Keratinocyte (primary cell): ENCODE measurements around the gene ANO2. TPM values are rescaled to one million over a fixed set of nuclear protein-coding genes. Genes with fewer than 3 reads are reported as not detected.

ENCODE experiments used
- DNase-seq: peaks from one replicate; pipeline ENCODE4 v3.0.0-alpha.2; 2011; ENCODE audit warnings: low read depth, missing footprints, low spot score
- FAIRE-seq: peaks from 2 replicates; lab custom pipeline; 2011; peaks lifted over from hg19 to GRCh38; lab: Jason Lieb, UNC
- H2AFZ ChIP-seq: 2 replicates; pipeline ENCODE4 v1.6.0; 2012; ENCODE audit warnings: low read length, control low read depth, inconsistent platforms; ENCODE audit not compliant: control insufficient read depth
- H3K27ac ChIP-seq: 2 replicates; pipeline ENCODE4 v1.5.1; 2011; ENCODE audit warnings: low read length; ENCODE audit not compliant: control insufficient read depth, insufficient read depth
- H3K27me3 ChIP-seq: 3 replicates; pipeline ENCODE4 v1.6.0; 2011; ENCODE audit warnings: low read length; ENCODE audit not compliant: control insufficient read depth, insufficient read depth; ENCODE audit errors: extremely low read depth
- H3K36me3 ChIP-seq, 2 experiments: 2 replicates in 1 of 2; 3 replicates in 1 of 2; pipeline ENCODE4 v1.5.1; 2011; ENCODE audit warnings: low read length in 2 of 2, mild to moderate bottlenecking in 1 of 2; ENCODE audit not compliant: control insufficient read depth in 2 of 2, insufficient read depth in 2 of 2; ENCODE audit errors: extremely low read depth in 1 of 2
- H3K4me1 ChIP-seq: 3 replicates; pipeline ENCODE4 v1.5.1; 2011; ENCODE audit warnings: low read length; ENCODE audit not compliant: control insufficient read depth, insufficient read depth; ENCODE audit errors: extremely low read depth
- H3K4me2 ChIP-seq: 3 replicates; pipeline ENCODE4 v1.6.0; 2011; ENCODE audit warnings: low read depth, low read length; ENCODE audit not compliant: control insufficient read depth, insufficient read depth; ENCODE audit errors: extremely low read depth
- H3K4me3 ChIP-seq, 3 experiments: fragments of 200-600 bp in 1 of 3; sonication (generic) in 1 of 3; 2 replicates in 2 of 3; 3 replicates in 1 of 3; pipeline ENCODE4 v1.5.1; 2011 to 2016; ENCODE audit warnings: low read length in 3 of 3, mild to moderate bottlenecking in 3 of 3, control low read depth in 2 of 3, inconsistent platforms in 1 of 3, low read depth in 1 of 3, mixed read lengths in 1 of 3, mixed run types in 1 of 3, moderate library complexity in 1 of 3; ENCODE audit not compliant: control insufficient read depth in 2 of 3, insufficient read depth in 2 of 3; ENCODE audit errors: extremely low read depth in 1 of 3
- H3K79me2 ChIP-seq: 2 replicates; pipeline ENCODE4 v1.6.0; 2012; ENCODE audit warnings: low read length; ENCODE audit not compliant: control insufficient read depth, insufficient read depth
- H3K9ac ChIP-seq: 3 replicates; pipeline ENCODE4 v1.6.0; 2011; ENCODE audit warnings: low read length; ENCODE audit not compliant: control insufficient read depth, insufficient read depth; ENCODE audit errors: extremely low read depth
- H3K9me1 ChIP-seq: 3 replicates; pipeline ENCODE4 v1.6.0; 2011; ENCODE audit warnings: low read length; ENCODE audit not compliant: control insufficient read depth, insufficient read depth; ENCODE audit errors: extremely low read depth
- H3K9me3 ChIP-seq: 2 replicates; pipeline ENCODE4 v1.5.1; 2012; ENCODE audit warnings: low read depth, low read length; ENCODE audit not compliant: control insufficient read depth
- H4K20me1 ChIP-seq: 3 replicates; pipeline ENCODE4 v1.6.0; 2011; ENCODE audit warnings: low read length; ENCODE audit not compliant: control insufficient read depth, insufficient read depth; ENCODE audit errors: extremely low read depth
- EZH2 ChIP-seq: IDR thresholded peaks from one replicate; pipeline ENCODE4 v1.6.1; 2012; ENCODE audit warnings: inconsistent platforms, mild to moderate bottlenecking, low read length, moderate library complexity
- dilution Hi-C: fragments of 300-500 bp; cut with MboI; formaldehyde crosslinking; loops from one replicate; pipeline ENCODE4 v1.7.0; 2020; ENCODE audit warnings: low sequenced_read_pairs; ENCODE audit not compliant: extremely low pct_ligation_motif_present
- polyA plus RNA-seq, 5 experiments: library from polyadenylated mRNA; depleted of rRNA in 3 of 5; stranded (reverse) in 3 of 5; stranded (forward) in 1 of 5; unstranded in 1 of 5; fragments of >200 nt; gene quantifications; 1 replicate in 1 of 5; 2 replicates in 3 of 5; 3 replicates in 1 of 5; pipeline versions ENCODE4 v1.2.1 to v1.2.3, GENCODE V29; 2011 to 2012; ENCODE audit warnings: missing spikeins in 2 of 5, low read depth in 1 of 5, low replicate concordance in 1 of 5
- TF ChIP-seq, protein P1 (sequence below), 3 experiments: IDR thresholded peaks in 1 of 3; conservative IDR thresholded peaks in 1 of 3; optimal IDR thresholded peaks in 1 of 3; 2 replicates in 2 of 3; 3 replicates in 1 of 3; pipeline versions ENCODE3 to v1.5.1; 2011; ENCODE audit warnings: low read length in 3 of 3, mild to moderate bottlenecking in 3 of 3, moderate library complexity in 2 of 3, control low read depth in 1 of 3, inconsistent platforms in 1 of 3; ENCODE audit not compliant: insufficient read depth in 2 of 3; ENCODE audit errors: extremely low read depth in 1 of 3

Gene ANO2
- polyA plus RNA-seq, 1 donor (not counting 4 experiments of a cell fraction or from before 2014, with no cell fraction given), result 0.14 TPM

DNA sequence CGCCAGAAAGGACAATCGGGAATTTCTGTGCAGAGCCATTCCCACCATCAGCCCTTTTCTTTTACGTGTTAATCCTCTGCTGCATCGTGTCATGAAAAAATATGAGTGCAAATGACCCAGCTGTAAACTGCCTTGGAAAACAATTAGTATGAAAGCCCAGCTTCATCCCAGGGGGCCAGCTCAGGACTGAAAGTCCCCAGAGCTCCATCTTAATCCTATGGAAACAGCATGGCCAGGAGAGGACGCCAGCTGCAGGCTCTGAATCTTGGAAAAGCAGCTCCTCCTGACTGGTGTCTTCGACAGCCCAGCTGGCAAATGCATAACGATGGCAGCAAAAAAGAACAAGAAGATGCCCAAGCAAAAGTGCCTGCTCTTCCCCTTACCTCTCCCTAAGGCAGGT, 321.6 kb downstream of the ANO2 start:
- no peaks in the 10 kb centered on the region for H3K36me3 ChIP-seq
- no peak for FAIRE-seq
- dilution Hi-C loops, result no loop called here

DNA sequence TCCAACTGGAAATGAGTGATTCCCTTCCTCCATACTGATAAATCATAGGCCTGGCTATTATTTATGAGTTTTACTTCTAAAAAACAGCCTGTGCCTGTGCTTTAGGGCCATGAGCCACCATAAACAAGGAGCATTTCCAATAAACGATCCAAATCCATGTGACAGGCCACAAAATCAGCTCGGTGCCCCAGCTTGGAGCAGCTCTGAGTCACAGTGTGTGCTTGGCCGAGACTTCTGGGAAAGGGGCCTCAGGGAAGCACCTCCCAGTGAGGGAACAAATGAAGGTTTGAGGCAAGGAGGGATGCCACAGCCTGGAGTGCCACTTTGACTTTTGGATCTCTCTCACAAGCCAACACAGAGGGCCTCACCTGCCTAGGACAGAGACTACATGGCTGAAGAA, 322.8 kb downstream of the ANO2 start:
- dilution Hi-C loops, result no loop called here
- DNase-seq, result no peak
- Histone ChIP-seq H3K9me1 (no peaks in the 10 kb centered on the region), H3K4me2 (no peak overlapping the region), H4K20me1 (no peaks in the 10 kb centered on the region), H3K4me1 (no peaks in the 10 kb centered on the region), H3K27me3 (no peaks in the 10 kb centered on the region), H3K9ac (no peak overlapping the region), H2AFZ (no peak overlapping the region), H3K27ac (no peak overlapping the region), H3K9me3 (no peaks in the 10 kb centered on the region), H3K79me2 (no peaks in the 10 kb centered on the region), H3K36me3 (no peaks in the 10 kb centered on the region), H3K4me3 (no peak overlapping the region)
- no peak for TF ChIP-seq EZH2
- TF ChIP-seq, protein P1, sequence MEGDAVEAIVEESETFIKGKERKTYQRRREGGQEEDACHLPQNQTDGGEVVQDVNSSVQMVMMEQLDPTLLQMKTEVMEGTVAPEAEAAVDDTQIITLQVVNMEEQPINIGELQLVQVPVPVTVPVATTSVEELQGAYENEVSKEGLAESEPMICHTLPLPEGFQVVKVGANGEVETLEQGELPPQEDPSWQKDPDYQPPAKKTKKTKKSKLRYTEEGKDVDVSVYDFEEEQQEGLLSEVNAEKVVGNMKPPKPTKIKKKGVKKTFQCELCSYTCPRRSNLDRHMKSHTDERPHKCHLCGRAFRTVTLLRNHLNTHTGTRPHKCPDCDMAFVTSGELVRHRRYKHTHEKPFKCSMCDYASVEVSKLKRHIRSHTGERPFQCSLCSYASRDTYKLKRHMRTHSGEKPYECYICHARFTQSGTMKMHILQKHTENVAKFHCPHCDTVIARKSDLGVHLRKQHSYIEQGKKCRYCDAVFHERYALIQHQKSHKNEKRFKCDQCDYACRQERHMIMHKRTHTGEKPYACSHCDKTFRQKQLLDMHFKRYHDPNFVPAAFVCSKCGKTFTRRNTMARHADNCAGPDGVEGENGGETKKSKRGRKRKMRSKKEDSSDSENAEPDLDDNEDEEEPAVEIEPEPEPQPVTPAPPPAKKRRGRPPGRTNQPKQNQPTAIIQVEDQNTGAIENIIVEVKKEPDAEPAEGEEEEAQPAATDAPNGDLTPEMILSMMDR (optimal IDR thresholded peaks at IDR 0.05 in 1 of 3, IDR thresholded peaks at IDR 0.05 in 1 of 3, conservative IDR thresholded peaks at IDR 0.05 in 1 of 3; ENCODE audit: extremely low read depth in 1 of 3, insufficient read depth in 2 of 3, low read length in 3 of 3), result no peak
- FAIRE-seq, result no peak

More for the DNA sequence above, 321.6 kb downstream of the ANO2 start:
- no peak for DNase-seq
- TF ChIP-seq, protein P1 (optimal IDR thresholded peaks at IDR 0.05 in 1 of 3, IDR thresholded peaks at IDR 0.05 in 1 of 3, conservative IDR thresholded peaks at IDR 0.05 in 1 of 3; ENCODE audit: extremely low read depth in 1 of 3, insufficient read depth in 2 of 3, low read length in 3 of 3), result no peak
- no peak for TF ChIP-seq EZH2
- no peaks in the 10 kb centered on the region for H3K9me3 ChIP-seq
- no peaks in the 10 kb centered on the region for H3K4me1 ChIP-seq
- H3K4me2 ChIP-seq, result no peak overlapping the region
- no peak overlapping the region for H3K4me3 ChIP-seq
- no peak overlapping the region for H3K9ac ChIP-seq
- H3K27ac ChIP-seq, result no peak overlapping the region
- H3K79me2 ChIP-seq, result no peaks in the 10 kb centered on the region
- H3K9me1 ChIP-seq, result no peaks in the 10 kb centered on the region
- no peak overlapping the region for H2AFZ ChIP-seq
- no peaks in the 10 kb centered on the region for H4K20me1 ChIP-seq
- no peaks in the 10 kb centered on the region for H3K27me3 ChIP-seq
